T-helper 2 cell treated with Interferon-gamma antibody and Interleukin-4, amounts not matched to agents 5 μg/mL and 100 μg/mL, for 36 hours (primary cell): ENCODE measurements around the gene ADARB2.
"Not testable (repeated sequence)": the region's sequence is repeated elsewhere in the genome, so short reads cannot be mapped to it uniquely, and the experiment has no call there.

ENCODE experiments used
- DNase-seq: peaks from one replicate; pipeline ENCODE4 v3.0.0; 2021; ENCODE audit warnings: low spot score
- H3K27ac Mint-ChIP-seq: one replicate; pipeline ENCODE4 v1.8.0; 2021; ENCODE audit warnings: mild to moderate bottlenecking, mixed read lengths
- H3K27me3 Mint-ChIP-seq: one replicate; pipeline ENCODE4 v1.8.0; 2021; ENCODE audit warnings: low read depth, mixed read lengths
- H3K36me3 Mint-ChIP-seq: one replicate; pipeline ENCODE4 v1.8.0; 2021; ENCODE audit warnings: low read depth, mixed read lengths
- H3K4me1 Mint-ChIP-seq: one replicate; pipeline ENCODE4 v1.8.0; 2021; ENCODE audit warnings: low read depth, mixed read lengths
- H3K4me3 Mint-ChIP-seq: one replicate; pipeline ENCODE4 v1.8.0; 2022; ENCODE audit warnings: mild to moderate bottlenecking, moderate library complexity, mixed read lengths
- H3K9me3 Mint-ChIP-seq: one replicate; pipeline ENCODE4 v1.8.0; 2021; ENCODE audit warnings: mixed read lengths

ADARB2 gene

DNA sequence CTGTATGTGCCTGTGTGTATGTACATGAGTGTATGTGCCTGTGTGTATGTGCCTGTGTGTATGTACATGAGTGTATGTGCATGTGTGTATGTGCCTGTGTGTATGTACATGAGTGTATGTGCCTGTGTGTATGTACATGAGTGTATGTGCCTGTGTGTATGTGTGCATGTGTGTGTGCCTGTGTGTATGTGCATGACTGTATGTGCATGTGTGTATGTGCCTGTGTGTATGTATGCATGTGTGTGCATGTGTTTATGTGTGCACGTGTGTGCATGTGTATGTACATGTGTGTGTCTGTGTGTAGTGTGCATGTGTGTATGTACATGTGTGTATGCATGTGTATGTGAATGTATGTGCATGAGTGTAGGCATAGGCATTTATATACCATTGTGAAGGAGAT, 274.8 kb downstream of the ADARB2 start:
- no peaks in the 10 kb centered on the region for H3K9me3 Mint-ChIP-seq
- no peaks in the 10 kb centered on the region for H3K4me1 Mint-ChIP-seq
- no peak for DNase-seq
- no peak overlapping the region for H3K27ac Mint-ChIP-seq
- no peaks in the 10 kb centered on the region for H3K27me3 Mint-ChIP-seq
- H3K4me3 Mint-ChIP-seq, result no peak overlapping the region
- H3K36me3 Mint-ChIP-seq, result no peaks in the 10 kb centered on the region

DNA sequence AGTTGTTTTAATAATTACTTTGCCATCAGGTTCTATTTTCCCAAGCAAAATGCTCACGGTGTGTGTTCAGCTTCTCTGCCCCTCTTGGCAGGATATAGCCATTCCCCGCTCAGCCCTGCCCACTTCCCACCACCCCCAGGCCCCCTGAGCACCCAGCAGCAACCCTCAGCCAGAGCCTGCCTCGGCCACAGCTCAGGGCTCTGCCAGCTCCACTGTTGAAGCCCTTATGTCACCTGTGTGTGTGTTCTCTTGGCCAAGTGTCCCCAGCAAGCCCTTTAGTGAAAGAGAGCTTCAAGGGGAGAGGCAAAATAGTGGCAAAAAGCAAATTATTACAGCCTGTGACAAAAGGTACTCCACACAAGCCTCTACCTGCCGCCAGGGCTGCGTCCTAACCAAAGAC, 275.3 kb downstream of the ADARB2 start:
- Mint-ChIP-seq H3K4me3 (no peak overlapping the region), H3K9me3 (no peaks in the 10 kb centered on the region), H3K27me3 (no peaks in the 10 kb centered on the region), H3K4me1 (no peaks in the 10 kb centered on the region), H3K36me3 (no peaks in the 10 kb centered on the region), H3K27ac (no peak overlapping the region)
- DNase-seq, result no peak

DNA sequence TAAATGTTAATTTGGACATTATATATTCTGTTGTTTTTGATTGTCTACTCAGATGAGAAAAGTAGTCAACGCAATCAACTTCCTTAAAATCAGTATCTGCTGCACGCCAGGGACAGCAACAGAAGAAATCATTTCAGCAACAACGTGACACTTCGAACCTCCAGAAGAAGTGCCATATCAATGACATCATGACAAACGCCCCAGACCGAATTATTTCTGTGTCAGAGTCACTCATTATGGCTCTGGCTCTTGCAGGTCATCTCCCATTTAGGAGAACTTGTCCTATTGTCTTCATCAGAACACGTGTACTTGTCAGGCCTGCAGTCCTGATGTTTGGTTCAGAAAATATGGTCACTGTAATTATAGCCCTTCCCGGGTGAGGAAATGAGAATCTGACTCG, 276.3 kb downstream of the ADARB2 start:
- H3K27ac Mint-ChIP-seq, result no peak overlapping the region
- no peak overlapping the region for H3K4me3 Mint-ChIP-seq
- no peak for DNase-seq
- no peaks in the 10 kb centered on the region for H3K9me3 Mint-ChIP-seq
- H3K27me3 Mint-ChIP-seq, result no peaks in the 10 kb centered on the region
- H3K4me1 Mint-ChIP-seq, result no peaks in the 10 kb centered on the region
- H3K36me3 Mint-ChIP-seq, result no peaks in the 10 kb centered on the region

DNA sequence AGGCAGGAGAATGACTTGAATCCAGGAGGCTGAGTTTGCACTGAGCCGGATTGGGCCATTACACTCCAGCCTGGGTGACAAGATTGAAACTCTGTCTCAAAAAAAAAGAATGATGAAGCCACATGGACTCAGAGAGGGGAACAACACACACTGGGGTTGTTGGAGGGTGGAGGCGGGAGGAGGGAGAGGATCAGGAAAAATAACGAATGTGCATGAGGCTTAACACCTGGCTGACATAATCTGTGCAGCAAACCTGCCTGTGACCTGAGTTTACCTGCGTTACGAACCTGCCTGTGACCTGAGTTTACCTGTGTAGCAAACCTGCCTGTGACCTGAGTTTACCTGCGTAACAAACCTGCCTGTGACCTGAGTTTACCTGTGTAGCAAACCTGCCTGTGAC, 277.7 kb downstream of the ADARB2 start:
- not testable (repeated sequence) for H3K4me1 Mint-ChIP-seq, H3K27me3 Mint-ChIP-seq, H3K9me3 Mint-ChIP-seq, H3K4me3 Mint-ChIP-seq, DNase-seq, H3K36me3 Mint-ChIP-seq, H3K27ac Mint-ChIP-seq

DNA sequence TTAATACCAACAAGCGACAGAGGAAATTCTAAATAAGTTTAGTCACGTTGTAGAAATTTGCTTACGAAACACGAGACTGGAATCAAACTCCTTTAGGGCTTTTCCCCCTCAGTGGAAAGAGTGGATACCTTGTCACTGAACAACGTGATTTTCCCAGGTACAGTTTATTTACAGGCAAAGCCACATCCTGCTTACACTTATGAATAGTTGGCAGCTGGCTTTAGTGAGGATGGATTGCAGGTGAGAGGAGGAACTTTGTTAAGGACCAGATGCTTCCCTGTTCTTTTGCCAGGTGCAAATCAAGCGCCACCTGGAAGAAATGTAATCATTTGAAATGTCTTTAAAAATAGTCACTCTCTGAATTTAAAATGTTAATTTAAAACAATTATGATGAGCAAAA, 282.4 kb downstream of the ADARB2 start:
- H3K4me3 Mint-ChIP-seq, result no peak overlapping the region
- no peak overlapping the region for H3K27ac Mint-ChIP-seq
- H3K9me3 Mint-ChIP-seq, result peaks cover 11% of the 10 kb centered on the region
- no peaks in the 10 kb centered on the region for H3K27me3 Mint-ChIP-seq
- no peak for DNase-seq
- H3K4me1 Mint-ChIP-seq, result no peaks in the 10 kb centered on the region
- H3K36me3 Mint-ChIP-seq, result no peaks in the 10 kb centered on the region

DNA sequence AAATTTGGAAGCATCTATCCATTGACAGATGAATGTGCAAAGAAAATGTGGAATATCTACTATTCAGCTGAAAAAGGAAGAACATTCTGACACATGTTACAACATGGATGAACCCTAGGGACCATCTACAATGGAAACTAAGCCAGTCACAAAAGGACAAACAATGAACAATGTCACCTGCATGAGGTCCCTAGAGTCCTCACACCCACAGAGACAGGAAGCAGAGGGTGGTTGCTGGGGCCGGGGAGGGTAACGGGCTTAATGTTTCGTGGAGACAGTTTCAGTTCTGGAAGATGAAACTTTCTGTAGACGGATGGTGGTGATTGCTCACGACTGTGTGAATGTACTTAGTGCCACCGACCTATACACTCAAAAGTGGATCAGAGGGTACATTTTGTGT, 282.9 kb downstream of the ADARB2 start:
- no peak overlapping the region for H3K4me3 Mint-ChIP-seq
- no peak overlapping the region for H3K27ac Mint-ChIP-seq
- H3K27me3 Mint-ChIP-seq, result no peaks in the 10 kb centered on the region
- H3K36me3 Mint-ChIP-seq, result no peaks in the 10 kb centered on the region
- H3K4me1 Mint-ChIP-seq, result no peaks in the 10 kb centered on the region
- peaks cover 11% of the 10 kb centered on the region for H3K9me3 Mint-ChIP-seq
- no peak for DNase-seq

DNA sequence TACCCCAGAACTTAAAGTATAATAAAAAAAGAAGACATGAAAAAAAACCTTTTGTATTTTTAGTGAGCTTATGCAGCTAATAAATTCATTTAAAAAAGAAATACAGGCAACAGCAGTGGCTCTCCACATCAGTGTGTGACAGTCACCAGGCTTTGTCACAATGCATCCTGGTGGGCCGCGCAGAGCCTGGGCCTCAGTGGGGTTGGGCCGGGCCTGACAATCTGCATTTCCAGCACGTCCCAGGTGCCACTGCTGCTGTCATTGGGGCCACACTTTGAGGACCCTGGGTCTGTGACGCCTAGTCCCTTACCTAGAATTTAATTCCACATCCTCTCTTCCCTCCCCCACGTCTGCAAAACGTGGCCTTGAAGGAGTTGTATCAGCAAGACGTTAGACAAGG, 284.5 kb downstream of the ADARB2 start:
- Mint-ChIP-seq H3K36me3 (no peaks in the 10 kb centered on the region), H3K4me1 (no peaks in the 10 kb centered on the region), H3K9me3 (peaks cover 11% of the 10 kb centered on the region), H3K27ac (no peak overlapping the region), H3K4me3 (no peak overlapping the region), H3K27me3 (no peaks in the 10 kb centered on the region)
- DNase-seq, result no peak

DNA sequence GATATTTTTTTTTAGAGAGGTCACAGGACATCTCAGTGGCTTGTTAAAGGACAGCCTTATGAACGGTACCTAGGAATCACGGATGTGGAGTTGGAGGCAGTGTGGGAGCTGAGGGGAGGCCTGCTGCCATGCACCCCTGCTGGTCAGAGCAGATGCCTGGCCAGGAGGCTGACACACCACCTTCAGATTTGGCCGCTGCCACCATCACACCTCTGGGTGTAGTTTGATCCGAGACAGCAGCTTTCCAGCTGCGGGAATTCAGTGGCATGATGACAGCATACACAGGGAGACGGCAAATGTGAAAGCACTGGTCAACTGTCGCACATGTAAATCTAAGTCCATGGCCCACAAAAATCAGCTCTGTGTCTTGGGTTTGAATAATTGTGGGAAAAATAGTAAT, 285.4 kb downstream of the ADARB2 start:
- H3K36me3 Mint-ChIP-seq, result no peaks in the 10 kb centered on the region
- DNase-seq, result no peak
- no peak overlapping the region for H3K4me3 Mint-ChIP-seq
- H3K27ac Mint-ChIP-seq, result no peak overlapping the region
- H3K27me3 Mint-ChIP-seq, result no peaks in the 10 kb centered on the region
- no peaks in the 10 kb centered on the region for H3K4me1 Mint-ChIP-seq
- H3K9me3 Mint-ChIP-seq, result peaks cover 11% of the 10 kb centered on the region

DNA sequence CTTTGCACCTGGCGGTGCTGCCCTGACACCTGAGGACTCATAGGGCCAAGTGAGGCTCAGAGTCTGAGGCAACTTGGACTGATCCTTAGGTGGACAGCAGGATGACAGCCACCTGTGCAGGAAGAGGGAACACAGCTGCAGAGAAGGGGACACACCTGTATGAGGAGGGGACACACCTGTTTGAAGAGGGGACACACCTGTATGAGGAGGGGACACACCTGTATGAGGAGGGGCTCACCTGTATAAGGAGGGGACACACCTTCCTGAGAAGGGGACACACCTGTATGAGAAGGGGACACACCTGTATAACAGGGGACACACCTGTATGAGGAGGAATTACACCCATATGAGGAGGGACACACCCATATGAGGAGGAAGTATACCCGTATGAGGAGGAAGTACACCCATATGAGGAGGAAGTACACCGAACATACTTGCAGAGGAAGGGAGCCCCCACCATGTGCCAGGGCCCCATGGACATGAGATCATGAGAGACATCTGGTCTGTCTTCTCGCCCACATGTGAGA, 285.9 kb downstream of the ADARB2 start:
- H3K9me3 Mint-ChIP-seq, result peaks cover 11% of the 10 kb centered on the region
- H3K36me3 Mint-ChIP-seq, result no peaks in the 10 kb centered on the region
- no peak overlapping the region for H3K4me3 Mint-ChIP-seq
- H3K27me3 Mint-ChIP-seq, result no peaks in the 10 kb centered on the region
- H3K27ac Mint-ChIP-seq, result no peak overlapping the region
- DNase-seq, result no peak
- H3K4me1 Mint-ChIP-seq, result no peaks in the 10 kb centered on the region

DNA sequence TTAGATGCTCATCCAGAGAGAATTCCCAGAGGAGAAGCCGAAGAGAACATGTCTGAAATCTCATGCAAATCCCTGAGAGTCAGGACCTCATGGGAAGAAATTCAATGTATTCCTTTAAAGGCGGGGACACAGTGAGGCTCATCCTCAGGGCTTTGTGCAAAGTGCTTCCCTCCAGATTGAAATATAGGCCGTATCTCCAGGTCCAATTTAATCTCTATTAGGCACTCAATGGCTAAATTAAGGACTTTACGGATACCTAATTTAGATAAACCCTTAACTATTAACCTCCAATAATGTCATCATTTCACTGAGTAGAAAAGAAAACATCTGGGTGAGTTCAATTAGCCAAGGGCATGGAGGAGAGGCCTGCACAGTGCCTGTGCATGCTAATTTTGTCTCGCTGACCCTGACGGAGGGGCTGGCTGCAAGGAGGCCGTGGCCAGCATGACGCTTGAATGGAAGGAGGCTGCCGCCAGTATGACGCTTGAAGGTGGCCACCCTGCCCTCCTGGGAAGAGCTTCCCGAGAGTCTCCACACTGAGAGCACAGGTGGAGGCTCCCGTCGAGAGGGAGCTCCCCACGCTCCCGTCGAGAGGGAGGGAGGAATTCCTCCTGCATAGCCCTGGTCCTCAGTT, 287.6 kb downstream of the ADARB2 start:
- Mint-ChIP-seq H3K36me3 (no peaks in the 10 kb centered on the region), H3K9me3 (peaks cover 11% of the 10 kb centered on the region), H3K27me3 (no peaks in the 10 kb centered on the region), H3K4me1 (no peaks in the 10 kb centered on the region), H3K27ac (no peak overlapping the region), H3K4me3 (no peak overlapping the region)
- no peak for DNase-seq

DNA sequence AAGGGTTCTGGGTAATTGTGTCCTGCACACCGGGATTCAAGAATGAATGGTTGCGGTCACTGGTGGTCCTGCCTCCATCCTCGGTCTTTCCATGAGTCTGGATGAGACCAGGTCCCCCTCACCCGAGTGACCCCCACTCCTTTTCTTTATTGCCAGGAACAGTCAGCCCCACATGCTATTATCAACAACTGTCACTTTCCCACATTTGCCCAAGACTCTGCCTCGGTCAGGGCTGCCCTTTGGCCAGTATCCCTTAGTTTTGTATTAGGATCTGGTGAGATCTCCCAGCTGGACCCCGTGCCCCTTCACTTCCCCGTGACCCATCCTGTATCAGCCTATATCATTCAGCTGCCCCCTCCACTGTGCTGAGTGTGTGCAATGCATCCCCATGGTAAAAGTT, 288.3 kb downstream of the ADARB2 start:
- Mint-ChIP-seq H3K27ac (no peak overlapping the region), H3K9me3 (peaks cover 11% of the 10 kb centered on the region), H3K27me3 (no peaks in the 10 kb centered on the region), H3K4me3 (no peak overlapping the region), H3K36me3 (no peaks in the 10 kb centered on the region), H3K4me1 (no peaks in the 10 kb centered on the region)
- no peak for DNase-seq

DNA sequence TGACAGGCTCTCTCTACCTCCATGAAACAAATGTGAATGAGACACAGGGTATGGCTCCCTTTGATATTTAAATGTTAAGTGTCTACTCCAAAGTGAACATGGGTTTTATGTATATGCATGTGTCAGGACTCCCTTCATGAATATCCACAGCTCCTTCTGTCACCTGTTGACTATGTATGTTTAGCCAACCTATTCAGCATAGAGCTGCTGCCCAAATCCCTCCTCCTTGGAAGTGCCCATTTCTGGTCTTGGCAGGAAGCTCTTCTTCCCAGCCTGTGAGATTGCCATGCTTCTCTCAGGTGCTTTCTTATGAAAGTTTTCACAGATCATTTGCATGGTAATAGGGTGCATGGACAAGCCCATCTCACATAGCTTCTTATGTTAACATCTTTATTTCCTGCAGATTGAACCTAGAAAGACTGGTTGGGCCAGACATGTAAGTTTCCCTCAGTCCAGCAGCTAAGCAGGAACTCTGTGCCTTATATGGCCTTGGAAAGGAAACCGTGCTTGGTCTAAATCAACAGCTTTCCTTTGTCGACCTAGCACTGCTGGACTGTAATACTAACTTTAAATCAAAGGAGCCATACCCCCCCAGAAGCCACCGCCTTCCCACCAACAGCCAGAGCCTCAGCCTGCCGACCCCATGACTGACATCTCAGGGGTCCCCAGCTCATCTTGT, 288.9 kb downstream of the ADARB2 start:
- peaks cover 10% of the 10 kb centered on the region for H3K9me3 Mint-ChIP-seq
- no peak overlapping the region for H3K27ac Mint-ChIP-seq
- no peak overlapping the region for H3K4me3 Mint-ChIP-seq
- no peaks in the 10 kb centered on the region for H3K36me3 Mint-ChIP-seq
- no peak for DNase-seq
- no peaks in the 10 kb centered on the region for H3K4me1 Mint-ChIP-seq
- H3K27me3 Mint-ChIP-seq, result no peaks in the 10 kb centered on the region

DNA sequence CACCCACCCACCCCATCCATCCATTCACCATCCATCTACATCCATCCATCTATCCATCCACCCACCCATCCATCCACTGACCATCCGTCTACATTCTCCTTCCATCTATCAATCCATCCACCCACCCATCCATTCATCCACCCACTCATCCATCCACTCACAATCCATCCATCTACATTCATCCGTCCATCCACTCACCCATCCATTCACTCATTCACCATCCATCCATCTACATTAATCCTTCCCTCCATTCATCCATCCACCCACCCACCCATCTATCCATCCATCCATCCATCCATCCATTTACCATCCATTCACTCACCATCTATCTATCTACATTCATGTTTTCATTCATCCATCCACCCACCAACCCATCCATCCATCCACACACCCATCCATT, 292.5 kb downstream of the ADARB2 start:
- H3K9me3 Mint-ChIP-seq, result no peaks in the 10 kb centered on the region
- DNase-seq, result no peak
- no peaks in the 10 kb centered on the region for H3K36me3 Mint-ChIP-seq
- no peak overlapping the region for H3K4me3 Mint-ChIP-seq
- no peaks in the 10 kb centered on the region for H3K27me3 Mint-ChIP-seq
- no peak overlapping the region for H3K27ac Mint-ChIP-seq
- no peaks in the 10 kb centered on the region for H3K4me1 Mint-ChIP-seq

DNA sequence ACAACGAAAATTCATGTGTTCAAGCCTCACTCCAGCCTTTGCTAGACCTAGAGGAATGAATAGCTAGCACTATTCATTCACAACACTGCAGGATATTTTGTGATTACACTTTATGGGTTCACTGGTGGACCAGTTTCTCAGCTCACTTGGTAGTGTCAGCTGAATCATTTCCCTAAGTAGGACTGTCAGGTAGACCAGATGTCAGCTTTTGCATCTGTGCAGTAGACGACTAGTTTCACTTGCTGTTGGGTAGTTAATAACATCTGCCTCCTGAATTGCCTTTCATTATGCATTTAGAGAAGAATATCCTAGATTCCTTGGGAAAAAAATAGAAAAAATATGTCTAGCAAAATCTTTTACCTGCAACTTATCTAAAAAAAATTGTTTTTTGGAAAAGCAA, 296.4 kb downstream of the ADARB2 start:
- Mint-ChIP-seq H3K27me3 (no peaks in the 10 kb centered on the region), H3K9me3 (no peaks in the 10 kb centered on the region), H3K27ac (no peak overlapping the region), H3K36me3 (no peaks in the 10 kb centered on the region), H3K4me3 (no peak overlapping the region), H3K4me1 (no peaks in the 10 kb centered on the region)
- no peak for DNase-seq
